RWPE2 (cell line): ENCODE results near the gene STK16.

Source experiments
- ATAC-seq: fragments of 200-7000 bp; cut with Tn5 transposase; 3 replicates; pipeline ENCODE4 v1.9.1; 2021; ENCODE audit warnings: low read depth
- DNase-seq: peaks from one replicate; pipeline ENCODE4 v3.0.0-alpha.2; 2020; ENCODE audit warnings: low spot score
- H3K27ac ChIP-seq: fragments of 450-650 bp; 2 replicates; pipeline ENCODE4 v1.5.1; 2017; ENCODE audit warnings: mild to moderate bottlenecking; ENCODE audit not compliant: poor library complexity, severe bottlenecking
- H3K27me3 ChIP-seq: fragments of 250-450 bp; sonication (Bioruptor Pico); 2 replicates; pipeline ENCODE4 v1.5.1; 2021; ENCODE audit warnings: mild to moderate bottlenecking, moderate library complexity; ENCODE audit not compliant: insufficient read depth, poor library complexity, severe bottlenecking
- H3K36me3 ChIP-seq: fragments of 250-450 bp; sonication (Bioruptor Pico); 2 replicates; pipeline ENCODE4 v1.5.1; 2020; ENCODE audit warnings: low read depth, mild to moderate bottlenecking, moderate library complexity
- H3K4me1 ChIP-seq: fragments of 250-450 bp; sonication (Bioruptor Pico); 2 replicates; pipeline ENCODE4 v1.5.1; 2021; ENCODE audit warnings: mild to moderate bottlenecking, moderate library complexity; ENCODE audit not compliant: insufficient read depth, poor library complexity, severe bottlenecking
- H3K4me3 ChIP-seq: fragments of 250-450 bp; sonication (Bioruptor Pico); 2 replicates; pipeline ENCODE4 v1.5.1; 2021; ENCODE audit warnings: mild to moderate bottlenecking, moderate library complexity; ENCODE audit not compliant: severe bottlenecking
- H3K9me3 ChIP-seq: fragments of 250-450 bp; sonication (Bioruptor Pico); 2 replicates; pipeline ENCODE4 v1.5.1; 2021; ENCODE audit warnings: mild to moderate bottlenecking, moderate library complexity; ENCODE audit not compliant: severe bottlenecking
- CTCF ChIP-seq: fragments of 450-650 bp; IDR thresholded peaks from one replicate; pipeline ENCODE4 v1.5.1; 2017; ENCODE audit warnings: mild to moderate bottlenecking, moderate library complexity; ENCODE audit not compliant: poor library complexity, severe bottlenecking

Gene STK16

GRCh38 chr2:219296631-219297391 lies 51.5 kb downstream of the STK16 start:
- H3K9me3 ChIP-seq: no peaks in the 10 kb centered on the region
- H3K27me3 ChIP-seq: no peaks in the 10 kb centered on the region
- peak; percentile 65 for DNase-seq
- no peak overlapping the region for H3K4me3 ChIP-seq
- H3K27ac ChIP-seq: no peak overlapping the region
- ATAC-seq: no peak
- no peak for TF ChIP-seq CTCF
- H3K4me1 ChIP-seq: no peaks in the 10 kb centered on the region
- no peaks in the 10 kb centered on the region for H3K36me3 ChIP-seq

- DNase-seq: no peak
- no peaks in the 10 kb centered on the region for H3K36me3 ChIP-seq
- no peak overlapping the region for H3K27ac ChIP-seq
- H3K4me3 ChIP-seq: no peak overlapping the region
- no peak for ATAC-seq
- TF ChIP-seq CTCF: no peak
- H3K9me3 ChIP-seq: no peaks in the 10 kb centered on the region
- no peaks in the 10 kb centered on the region for H3K27me3 ChIP-seq
- no peaks in the 10 kb centered on the region for H3K4me1 ChIP-seq
Measured at GRCh38 chr2:219297766-219298456, 52.6 kb downstream of the STK16 start.

GRCh38 chr2:219298759-219299371 lies 53.6 kb downstream of the STK16 start:
- H3K27me3 ChIP-seq: no peaks in the 10 kb centered on the region

GRCh38 chr2:219299372-219299760 lies 54.1 kb downstream of the STK16 start:
- no peak overlapping the region for H3K27ac ChIP-seq
- no peak for TF ChIP-seq CTCF
- no peaks in the 10 kb centered on the region for H3K9me3 ChIP-seq
- no peaks in the 10 kb centered on the region for H3K27me3 ChIP-seq
- no peak overlapping the region for H3K4me3 ChIP-seq
- no peaks in the 10 kb centered on the region for H3K36me3 ChIP-seq
- no peak for DNase-seq
- no peak for ATAC-seq
- no peaks in the 10 kb centered on the region for H3K4me1 ChIP-seq

More at GRCh38 chr2:219298759-219299371, 53.6 kb downstream of the STK16 start:
- Histone ChIP-seq H3K9me3 (no peaks in the 10 kb centered on the region), H3K4me1 (no peaks in the 10 kb centered on the region), H3K4me3 (no peak overlapping the region), H3K27ac (no peak overlapping the region), H3K36me3 (no peaks in the 10 kb centered on the region)
- peak; percentile 96 for TF ChIP-seq CTCF
- no peak for DNase-seq
- peak; percentile 74 for ATAC-seq
